BE2C (cell line): ENCODE results near the gene MAGI2.

Experiments
- DNase-seq: peaks from one replicate; pipeline ENCODE4 v3.0.0-alpha.2; 2020
- H3K27me3 ChIP-seq: fragments of 250-450 bp; sonication (Bioruptor Pico); 2 replicates; pipeline ENCODE4 v1.5.1; 2020; ENCODE audit warnings: mild to moderate bottlenecking
- H3K36me3 ChIP-seq: fragments of 250-450 bp; sonication (Bioruptor Pico); 2 replicates; pipeline ENCODE4 v1.5.1; 2020; ENCODE audit warnings: mild to moderate bottlenecking
- H3K4me1 ChIP-seq: fragments of 250-450 bp; sonication (Bioruptor Pico); 2 replicates; pipeline ENCODE4 v1.5.1; 2020
- H3K4me3 ChIP-seq: 2 replicates; pipeline ENCODE4 v1.5.1; 2011; ENCODE audit warnings: low read depth, low read length
- H3K9me3 ChIP-seq: fragments of 250-450 bp; sonication (Bioruptor Pico); 2 replicates; pipeline ENCODE4 v1.5.1; 2020
- CTCF ChIP-seq: IDR thresholded peaks from 2 replicates; pipeline ENCODE4 v1.5.1; 2012; ENCODE audit warnings: mild to moderate bottlenecking, low read depth, low read length

MAGI2 gene

GRCh38 chr7:79268730-79269129, 184.7 kb downstream of the MAGI2 start:
- no peak for DNase-seq
- no peaks in the 10 kb centered on the region for H3K36me3 ChIP-seq
- TF ChIP-seq CTCF: no peak
- H3K27me3 ChIP-seq: no peaks in the 10 kb centered on the region
- H3K4me1 ChIP-seq: peaks cover 3% of the 10 kb centered on the region
- no peaks in the 10 kb centered on the region for H3K9me3 ChIP-seq
- no peak overlapping the region for H3K4me3 ChIP-seq

- DNase-seq: no peak
- no peaks in the 10 kb centered on the region for H3K36me3 ChIP-seq
- H3K4me1 ChIP-seq: peaks cover 4% of the 10 kb centered on the region; the same call in 1 of the 2 replicates
- no peaks in the 10 kb centered on the region for H3K27me3 ChIP-seq
- H3K9me3 ChIP-seq: no peaks in the 10 kb centered on the region
- no peak overlapping the region for H3K4me3 ChIP-seq
- no peak for TF ChIP-seq CTCF
Measured at GRCh38 chr7:79258826-79259225, 194.6 kb downstream of the MAGI2 start.

- no peak for TF ChIP-seq CTCF
- Histone ChIP-seq H3K9me3 (no peaks in the 10 kb centered on the region), H3K36me3 (no peaks in the 10 kb centered on the region), H3K4me1 (peaks cover 2% of the 10 kb centered on the region; the same call in 1 of the 2 replicates), H3K4me3 (no peak overlapping the region), H3K27me3 (no peaks in the 10 kb centered on the region)
- DNase-seq: no peak
Measured at GRCh38 chr7:79257959-79258358, 195.5 kb downstream of the MAGI2 start.

- Histone ChIP-seq H3K27me3 (no peaks in the 10 kb centered on the region), H3K36me3 (no peaks in the 10 kb centered on the region), H3K4me1 (no peaks in the 10 kb centered on the region), H3K4me3 (no peak overlapping the region), H3K9me3 (no peaks in the 10 kb centered on the region)
- no peak for DNase-seq
- TF ChIP-seq CTCF: peak; percentile 16; the same call in 1 of the 2 replicates
Measured at GRCh38 chr7:79245623-79246249, 207.7 kb downstream of the MAGI2 start.

- H3K9me3 ChIP-seq: no peaks in the 10 kb centered on the region
- no peak overlapping the region for H3K4me3 ChIP-seq
- H3K36me3 ChIP-seq: no peaks in the 10 kb centered on the region
- no peaks in the 10 kb centered on the region for H3K4me1 ChIP-seq
- no peak for TF ChIP-seq CTCF
- DNase-seq: no peak
- H3K27me3 ChIP-seq: no peaks in the 10 kb centered on the region; the same call in 1 of the 2 replicates
Measured at GRCh38 chr7:79244482-79244881, 209.0 kb downstream of the MAGI2 start.

GRCh38 chr7:79241288-79242060, 212.0 kb downstream of the MAGI2 start:
- H3K4me1 ChIP-seq: no peaks in the 10 kb centered on the region
- no peak overlapping the region for H3K4me3 ChIP-seq
- no peak for TF ChIP-seq CTCF
- no peak for DNase-seq
- H3K36me3 ChIP-seq: no peaks in the 10 kb centered on the region
- H3K27me3 ChIP-seq: peaks cover 5% of the 10 kb centered on the region
- no peaks in the 10 kb centered on the region for H3K9me3 ChIP-seq
